Measurements from ENCODE around the gene SETDB1. TPM values are rescaled to one million over a fixed set of nuclear protein-coding genes. Genes with fewer than 3 reads are reported as not detected.

The SETDB1 gene
- total and polyA plus RNA-seq, 2 of the 13 experiments (the other 11 are each of a cell fraction or from before 2014, with no cell fraction given): 33.1 to 34.6 TPM

DNA sequence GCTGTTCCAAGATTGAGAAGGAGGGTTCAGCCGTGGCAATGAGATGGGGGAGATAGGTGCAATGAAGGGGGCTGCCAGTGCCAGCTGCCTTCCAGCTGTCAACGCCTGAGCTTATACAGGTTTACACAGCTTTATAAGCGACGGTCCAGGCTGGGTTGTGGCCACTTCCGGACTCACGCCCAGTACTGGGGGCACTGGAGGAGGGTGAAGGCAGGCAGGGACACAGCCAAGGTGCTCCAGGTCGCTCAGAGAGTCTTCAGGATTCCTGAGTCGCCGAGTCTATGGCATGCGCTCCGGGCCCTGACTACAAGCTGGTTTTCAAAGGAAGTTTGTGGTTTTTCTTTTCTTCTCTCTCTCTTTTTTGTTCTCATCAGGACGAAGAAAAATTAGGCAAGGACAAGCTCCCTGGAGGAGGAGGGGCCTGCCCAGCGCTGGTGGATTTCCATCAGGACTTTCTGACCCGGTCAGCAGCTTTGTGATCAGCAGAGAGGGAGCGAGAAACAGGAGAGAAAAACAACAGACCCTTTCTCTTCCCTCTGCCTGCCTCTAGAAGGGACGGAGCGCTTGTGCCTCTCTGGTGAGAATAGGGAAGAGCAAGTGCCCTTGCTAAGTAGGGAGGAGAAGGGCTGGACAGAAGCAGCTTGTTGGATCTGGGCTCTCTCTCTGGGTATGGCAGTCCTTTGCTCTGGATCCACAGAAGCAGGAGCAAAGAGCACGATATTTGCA, 80.3 kb downstream of the SETDB1 start, which contains the start of gene MINDY1 (continued):
- TF ChIP-seq, protein P1, sequence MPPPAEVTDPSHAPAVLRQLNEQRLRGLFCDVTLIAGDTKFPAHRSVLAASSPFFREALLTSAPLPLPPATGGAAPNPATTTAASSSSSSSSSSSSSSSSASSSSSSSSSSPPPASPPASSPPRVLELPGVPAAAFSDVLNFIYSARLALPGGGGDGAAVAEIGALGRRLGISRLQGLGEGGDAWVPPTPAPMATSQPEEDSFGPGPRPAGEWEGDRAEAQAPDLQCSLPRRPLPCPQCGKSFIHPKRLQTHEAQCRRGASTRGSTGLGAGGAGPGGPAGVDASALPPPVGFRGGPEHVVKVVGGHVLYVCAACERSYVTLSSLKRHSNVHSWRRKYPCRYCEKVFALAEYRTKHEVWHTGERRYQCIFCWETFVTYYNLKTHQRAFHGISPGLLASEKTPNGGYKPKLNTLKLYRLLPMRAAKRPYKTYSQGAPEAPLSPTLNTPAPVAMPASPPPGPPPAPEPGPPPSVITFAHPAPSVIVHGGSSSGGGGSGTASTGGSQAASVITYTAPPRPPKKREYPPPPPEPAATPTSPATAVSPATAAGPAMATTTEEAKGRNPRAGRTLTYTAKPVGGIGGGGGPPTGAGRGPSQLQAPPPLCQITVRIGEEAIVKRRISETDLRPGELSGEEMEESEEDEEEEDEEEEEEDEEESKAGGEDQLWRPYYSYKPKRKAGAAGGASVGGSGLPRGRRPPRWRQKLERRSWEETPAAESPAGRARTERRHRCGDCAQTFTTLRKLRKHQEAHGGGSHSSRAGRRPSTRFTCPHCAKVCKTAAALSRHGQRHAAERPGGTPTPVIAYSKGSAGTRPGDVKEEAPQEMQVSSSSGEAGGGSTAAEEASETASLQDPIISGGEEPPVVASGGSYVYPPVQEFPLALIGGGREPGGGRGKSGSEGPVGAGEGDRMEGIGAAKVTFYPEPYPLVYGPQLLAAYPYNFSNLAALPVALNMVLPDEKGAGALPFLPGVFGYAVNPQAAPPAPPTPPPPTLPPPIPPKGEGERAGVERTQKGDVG (CRISPR knock-in tag; IDR thresholded peaks at IDR 0.05; ENCODE audit: borderline replicate concordance): no peak
- peak; percentile 67 for TF ChIP-seq STAG1 (CRISPR knock-in tag; IDR thresholded peaks at IDR 0.05)
- TF ChIP-seq HNRNPL (IDR thresholded peaks at IDR 0.05; ENCODE audit: low read depth, low read length): no peak
- no peak for TF ChIP-seq NFYB (CRISPR knock-in tag; IDR thresholded peaks at IDR 0.05)
- TF ChIP-seq HNF4G (IDR thresholded peaks at IDR 0.05; ENCODE audit: borderline replicate concordance, low read depth, low read length): peak; percentile 2; the same call in 1 of the 2 replicates
- no peak for TF ChIP-seq HNF4G (CRISPR knock-in tag; IDR thresholded peaks at IDR 0.05; ENCODE audit: borderline replicate concordance, low read depth)
- no peak for TF ChIP-seq NKX3-1 (CRISPR knock-in tag; IDR thresholded peaks at IDR 0.05)
- no peak for TF ChIP-seq MXD4 (CRISPR knock-in tag; IDR thresholded peaks at IDR 0.05)
- TF ChIP-seq NFRKB (IDR thresholded peaks at IDR 0.05): no peak
- TF ChIP-seq SNAI1 (CRISPR knock-in tag; IDR thresholded peaks at IDR 0.05; ENCODE audit: borderline replicate concordance): 0 out of 2 replicates have a peak, but pooled peaks have one; percentile 28
- TF ChIP-seq, protein P2, sequence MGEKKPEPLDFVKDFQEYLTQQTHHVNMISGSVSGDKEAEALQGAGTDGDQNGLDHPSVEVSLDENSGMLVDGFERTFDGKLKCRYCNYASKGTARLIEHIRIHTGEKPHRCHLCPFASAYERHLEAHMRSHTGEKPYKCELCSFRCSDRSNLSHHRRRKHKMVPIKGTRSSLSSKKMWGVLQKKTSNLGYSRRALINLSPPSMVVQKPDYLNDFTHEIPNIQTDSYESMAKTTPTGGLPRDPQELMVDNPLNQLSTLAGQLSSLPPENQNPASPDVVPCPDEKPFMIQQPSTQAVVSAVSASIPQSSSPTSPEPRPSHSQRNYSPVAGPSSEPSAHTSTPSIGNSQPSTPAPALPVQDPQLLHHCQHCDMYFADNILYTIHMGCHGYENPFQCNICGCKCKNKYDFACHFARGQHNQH (CRISPR knock-in tag; IDR thresholded peaks at IDR 0.05): peak; percentile 42
- TF ChIP-seq BORCS8-MEF2B (CRISPR knock-in tag; IDR thresholded peaks at IDR 0.05): no peak
- TF ChIP-seq SOX5 (CRISPR knock-in tag; IDR thresholded peaks at IDR 0.05; ENCODE audit: borderline replicate concordance): 0 out of 2 replicates have a peak, but pooled peaks have one; percentile 48
- no peak for TF ChIP-seq ZNF530 (CRISPR knock-in tag; IDR thresholded peaks at IDR 0.05; ENCODE audit: low read depth)
- TF ChIP-seq FOXJ3 (CRISPR knock-in tag; IDR thresholded peaks at IDR 0.05; ENCODE audit: borderline replicate concordance): peak; percentile 16; the same call in 1 of the 2 replicates
- TF ChIP-seq ZNF292 (CRISPR knock-in tag; IDR thresholded peaks at IDR 0.05; ENCODE audit: borderline replicate concordance, low read depth): peak; percentile 41
- TF ChIP-seq ZNF782 (CRISPR knock-in tag; IDR thresholded peaks at IDR 0.05; ENCODE audit: borderline replicate concordance): no peak
- TF ChIP-seq, protein P3, sequence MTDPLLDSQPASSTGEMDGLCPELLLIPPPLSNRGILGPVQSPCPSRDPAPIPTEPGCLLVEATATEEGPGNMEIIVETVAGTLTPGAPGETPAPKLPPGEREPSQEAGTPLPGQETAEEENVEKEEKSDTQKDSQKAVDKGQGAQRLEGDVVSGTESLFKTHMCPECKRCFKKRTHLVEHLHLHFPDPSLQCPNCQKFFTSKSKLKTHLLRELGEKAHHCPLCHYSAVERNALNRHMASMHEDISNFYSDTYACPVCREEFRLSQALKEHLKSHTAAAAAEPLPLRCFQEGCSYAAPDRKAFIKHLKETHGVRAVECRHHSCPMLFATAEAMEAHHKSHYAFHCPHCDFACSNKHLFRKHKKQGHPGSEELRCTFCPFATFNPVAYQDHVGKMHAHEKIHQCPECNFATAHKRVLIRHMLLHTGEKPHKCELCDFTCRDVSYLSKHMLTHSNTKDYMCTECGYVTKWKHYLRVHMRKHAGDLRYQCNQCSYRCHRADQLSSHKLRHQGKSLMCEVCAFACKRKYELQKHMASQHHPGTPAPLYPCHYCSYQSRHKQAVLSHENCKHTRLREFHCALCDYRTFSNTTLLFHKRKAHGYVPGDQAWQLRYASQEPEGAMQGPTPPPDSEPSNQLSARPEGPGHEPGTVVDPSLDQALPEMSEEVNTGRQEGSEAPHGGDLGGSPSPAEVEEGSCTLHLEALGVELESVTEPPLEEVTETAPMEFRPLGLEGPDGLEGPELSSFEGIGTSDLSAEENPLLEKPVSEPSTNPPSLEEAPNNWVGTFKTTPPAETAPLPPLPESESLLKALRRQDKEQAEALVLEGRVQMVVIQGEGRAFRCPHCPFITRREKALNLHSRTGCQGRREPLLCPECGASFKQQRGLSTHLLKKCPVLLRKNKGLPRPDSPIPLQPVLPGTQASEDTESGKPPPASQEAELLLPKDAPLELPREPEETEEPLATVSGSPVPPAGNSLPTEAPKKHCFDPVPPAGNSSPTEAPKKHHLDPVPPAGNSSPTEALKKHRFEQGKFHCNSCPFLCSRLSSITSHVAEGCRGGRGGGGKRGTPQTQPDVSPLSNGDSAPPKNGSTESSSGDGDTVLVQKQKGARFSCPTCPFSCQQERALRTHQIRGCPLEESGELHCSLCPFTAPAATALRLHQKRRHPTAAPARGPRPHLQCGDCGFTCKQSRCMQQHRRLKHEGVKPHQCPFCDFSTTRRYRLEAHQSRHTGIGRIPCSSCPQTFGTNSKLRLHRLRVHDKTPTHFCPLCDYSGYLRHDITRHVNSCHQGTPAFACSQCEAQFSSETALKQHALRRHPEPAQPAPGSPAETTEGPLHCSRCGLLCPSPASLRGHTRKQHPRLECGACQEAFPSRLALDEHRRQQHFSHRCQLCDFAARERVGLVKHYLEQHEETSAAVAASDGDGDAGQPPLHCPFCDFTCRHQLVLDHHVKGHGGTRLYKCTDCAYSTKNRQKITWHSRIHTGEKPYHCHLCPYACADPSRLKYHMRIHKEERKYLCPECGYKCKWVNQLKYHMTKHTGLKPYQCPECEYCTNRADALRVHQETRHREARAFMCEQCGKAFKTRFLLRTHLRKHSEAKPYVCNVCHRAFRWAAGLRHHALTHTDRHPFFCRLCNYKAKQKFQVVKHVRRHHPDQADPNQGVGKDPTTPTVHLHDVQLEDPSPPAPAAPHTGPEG (CRISPR knock-in tag; IDR thresholded peaks at IDR 0.05): 0 out of 2 replicates have a peak, but pooled peaks have one; percentile 36
- 0 out of 2 replicates have a peak, but pooled peaks have one; percentile 45 for TF ChIP-seq ZFP90 (CRISPR knock-in tag; IDR thresholded peaks at IDR 0.05; ENCODE audit: borderline replicate concordance)
- no peak for TF ChIP-seq ZNF557 (CRISPR knock-in tag; IDR thresholded peaks at IDR 0.05)
